ENCODE data around the gene SETD1A.

SETD1A gene

GRCh38 chr16:30953511-30954124 is 3.9 kb upstream of the SETD1A start:
- DNase-seq (ENCODE audit: low spot score): peak; percentile 27

DNA sequence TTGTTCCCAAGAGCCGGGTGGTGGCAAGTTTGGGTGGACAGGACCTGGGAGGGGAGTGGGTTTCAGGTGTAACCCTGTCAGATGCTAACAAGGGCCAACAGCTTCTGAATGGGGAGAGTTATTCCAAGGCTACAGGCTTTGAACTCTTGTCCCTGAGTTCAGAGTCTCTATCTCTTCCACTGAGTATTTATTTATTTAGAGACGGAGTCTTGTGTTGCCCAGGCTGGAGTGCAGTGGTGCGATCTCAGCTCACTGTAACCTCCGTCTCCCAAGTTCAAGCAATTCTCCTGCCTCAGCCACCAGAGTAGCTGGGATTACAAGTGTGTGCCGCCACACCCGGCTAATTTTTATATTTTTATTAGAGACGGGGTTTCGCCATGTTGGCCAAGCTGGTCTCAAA is 2.6 kb upstream of the SETD1A start:
- no peak for DNase-seq (ENCODE audit: low spot score)

- DNase-seq (ENCODE audit: low spot score): peak; percentile 90
Observed at GRCh38 chr16:30956601-30957455, 726 bp upstream of the SETD1A start.

DNA sequence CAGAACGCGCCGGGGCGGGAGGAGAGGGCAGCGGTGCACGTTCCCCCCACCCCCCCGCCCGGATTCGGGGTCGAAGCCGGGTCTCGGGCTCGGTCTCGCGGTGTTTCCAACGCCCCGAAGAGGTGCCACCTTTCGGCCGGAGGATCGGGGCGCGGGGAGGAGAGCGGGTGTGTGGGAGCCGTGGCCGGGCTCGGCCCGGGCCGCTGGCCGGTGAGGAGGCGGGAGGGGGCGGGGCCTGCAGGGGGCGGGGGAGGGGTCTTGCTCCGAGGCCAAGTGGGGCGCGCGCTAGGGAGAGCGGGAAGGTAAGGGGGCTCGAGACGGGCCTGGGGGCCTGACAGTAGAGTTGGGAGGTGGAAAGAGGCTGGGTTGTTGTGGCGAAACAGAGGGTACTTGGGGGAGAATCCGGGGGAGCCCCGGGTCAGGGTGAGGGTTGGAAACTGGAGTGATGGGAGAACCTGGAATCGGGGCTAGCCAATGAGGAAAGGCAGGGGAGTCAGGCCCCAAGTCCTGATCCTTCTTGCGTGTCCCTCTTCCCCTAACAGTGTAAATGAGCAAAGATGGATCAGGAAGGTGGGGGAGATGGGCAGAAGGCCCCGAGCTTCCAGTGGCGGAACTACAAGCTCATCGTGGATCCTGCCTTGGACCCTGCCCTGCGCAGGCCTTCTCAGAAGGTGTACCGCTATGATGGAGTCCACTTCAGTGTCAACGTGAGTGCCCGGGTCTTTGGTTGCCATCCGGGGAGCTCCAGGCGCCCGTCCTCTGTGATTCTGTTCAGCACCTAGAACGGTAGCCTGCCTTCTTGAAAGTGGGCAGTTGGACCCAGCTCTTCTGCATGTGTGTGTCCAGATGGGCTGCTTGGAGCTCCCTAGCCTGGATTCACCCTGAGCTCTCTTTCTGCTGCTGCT is 873 bp downstream of the SETD1A start:
- DNase-seq (ENCODE audit: low spot score): peak; percentile 57

- no peak for DNase-seq (ENCODE audit: low spot score)
Observed at GRCh38 chr16:30961384-30961783, 3.8 kb downstream of the SETD1A start.

DNA sequence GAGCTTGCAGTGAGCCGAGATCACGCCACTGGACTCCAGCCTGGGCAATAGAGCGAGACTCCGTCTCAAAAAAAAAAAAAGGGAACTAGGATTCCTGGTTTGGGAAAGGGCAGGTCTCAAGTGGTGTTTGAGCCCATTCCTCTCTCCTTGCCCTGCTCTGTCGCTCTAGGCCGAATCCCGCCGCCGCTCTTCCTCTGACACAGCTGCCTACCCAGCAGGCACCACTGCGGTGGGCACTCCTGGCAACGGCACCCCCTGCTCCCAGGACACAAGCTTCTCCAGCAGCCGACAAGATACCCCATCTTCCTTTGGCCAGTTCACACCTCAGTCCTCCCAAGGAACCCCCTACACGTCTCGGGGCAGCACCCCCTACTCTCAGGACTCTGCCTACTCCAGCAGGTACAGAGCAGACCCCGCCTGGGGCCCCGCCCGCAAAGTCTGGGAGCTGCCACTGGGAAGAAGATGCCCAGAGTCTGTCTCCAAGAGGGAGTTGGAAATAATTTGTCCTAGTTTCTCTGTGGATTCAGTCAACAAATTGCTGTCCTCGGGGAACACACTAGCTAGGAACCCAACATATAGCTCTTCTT is 6.5 kb downstream of the SETD1A start:
- DNase-seq (ENCODE audit: low spot score): no peak

- DNase-seq (ENCODE audit: low spot score): no peak
Observed at GRCh38 chr16:30964574-30965226, 7.1 kb downstream of the SETD1A start.

DNA sequence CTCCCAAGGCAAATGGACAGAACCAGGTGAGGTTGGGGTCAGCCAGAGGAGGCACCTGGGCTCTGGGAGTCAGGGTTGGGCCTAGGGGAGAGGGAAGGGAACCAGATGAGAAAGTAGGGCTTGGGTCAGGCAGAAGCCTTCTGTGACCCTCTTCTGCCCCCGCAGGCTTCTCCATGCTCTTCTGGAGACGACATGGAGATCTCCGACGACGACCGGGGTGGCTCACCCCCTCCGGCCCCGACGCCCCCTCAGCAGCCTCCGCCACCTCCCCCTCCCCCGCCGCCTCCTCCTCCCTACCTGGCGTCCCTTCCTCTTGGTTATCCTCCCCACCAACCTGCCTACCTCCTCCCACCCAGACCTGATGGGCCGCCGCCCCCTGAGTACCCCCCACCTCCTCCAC is 7.9 kb downstream of the SETD1A start:
- DNase-seq (ENCODE audit: low spot score): no peak

DNA sequence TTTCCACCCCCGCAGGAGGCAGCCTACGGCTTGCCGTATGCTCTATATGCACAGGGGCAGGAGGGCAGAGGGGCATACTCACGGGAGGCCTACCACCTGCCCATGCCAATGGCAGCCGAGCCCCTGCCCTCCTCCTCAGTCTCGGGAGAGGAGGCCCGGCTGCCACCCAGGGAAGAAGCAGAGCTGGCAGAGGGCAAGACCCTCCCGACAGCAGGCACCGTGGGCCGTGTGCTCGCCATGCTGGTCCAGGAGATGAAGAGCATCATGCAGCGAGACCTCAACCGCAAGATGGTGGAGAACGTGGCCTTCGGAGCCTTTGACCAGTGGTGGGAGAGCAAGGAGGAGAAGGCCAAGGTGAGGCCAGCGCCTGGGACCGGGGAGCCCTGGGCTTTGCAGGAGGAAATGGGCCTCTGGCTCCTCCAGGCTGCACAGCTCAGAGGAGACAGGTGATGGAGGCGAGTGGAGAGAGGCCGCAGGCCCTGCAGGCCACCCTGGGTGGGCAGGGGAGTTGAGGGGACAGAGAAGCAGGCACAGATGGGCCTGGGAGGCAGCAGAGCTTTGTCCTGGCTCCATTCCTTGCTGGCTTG is 8.6 kb downstream of the SETD1A start:
- no peak for DNase-seq (ENCODE audit: low spot score)

DNA sequence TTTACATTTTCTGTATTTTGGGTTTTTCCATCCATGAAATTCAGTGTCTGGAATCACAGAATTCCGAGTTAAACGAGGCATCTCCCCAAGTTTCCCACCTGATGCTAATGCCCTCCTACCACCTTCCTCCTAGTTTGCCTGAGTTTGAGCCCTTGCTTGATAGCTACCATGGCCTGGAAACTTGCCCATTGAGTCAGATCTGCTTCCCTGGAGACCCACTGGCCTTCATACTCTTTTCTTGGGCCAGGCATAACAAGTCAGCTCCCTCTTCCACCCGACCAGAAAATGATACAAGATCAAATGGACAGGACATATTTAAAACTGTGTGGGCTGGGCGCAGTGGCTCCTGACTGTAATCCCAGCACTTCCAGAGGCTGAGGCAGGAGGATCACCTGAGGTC is 10.2 kb downstream of the SETD1A start:
- DNase-seq (ENCODE audit: low spot score): no peak

DNA sequence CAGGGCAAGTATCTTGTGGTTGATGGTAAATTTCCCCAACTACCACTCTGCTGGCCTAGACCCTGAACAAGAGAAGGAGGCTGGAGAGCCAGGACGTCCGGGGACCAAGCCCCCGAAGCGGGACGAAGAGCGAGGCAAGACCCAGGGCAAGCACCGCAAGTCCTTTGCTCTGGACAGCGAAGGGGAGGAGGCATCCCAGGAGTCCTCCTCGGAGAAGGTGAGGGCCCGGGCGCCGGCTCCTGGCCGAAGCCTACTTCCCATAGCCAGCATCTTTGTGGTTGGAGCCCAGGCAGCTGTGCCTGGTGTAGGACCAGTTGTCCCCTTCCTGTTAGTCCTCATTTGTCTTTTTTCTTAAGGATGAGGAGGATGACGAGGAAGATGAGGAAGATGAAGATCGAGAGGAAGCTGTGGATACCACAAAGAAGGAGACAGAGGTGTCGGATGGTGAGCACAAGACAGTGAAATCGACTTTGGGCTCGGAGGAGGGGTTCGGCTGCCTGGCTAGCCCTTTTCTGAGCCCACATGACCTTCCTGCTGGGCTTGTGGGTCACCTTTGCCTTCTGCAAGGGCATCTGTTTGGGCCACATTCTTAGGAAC is 11.8 kb downstream of the SETD1A start:
- DNase-seq (ENCODE audit: low spot score): no peak

- no peak for DNase-seq (ENCODE audit: low spot score)
Observed at GRCh38 chr16:30971298-30971697, 13.7 kb downstream of the SETD1A start.

DNA sequence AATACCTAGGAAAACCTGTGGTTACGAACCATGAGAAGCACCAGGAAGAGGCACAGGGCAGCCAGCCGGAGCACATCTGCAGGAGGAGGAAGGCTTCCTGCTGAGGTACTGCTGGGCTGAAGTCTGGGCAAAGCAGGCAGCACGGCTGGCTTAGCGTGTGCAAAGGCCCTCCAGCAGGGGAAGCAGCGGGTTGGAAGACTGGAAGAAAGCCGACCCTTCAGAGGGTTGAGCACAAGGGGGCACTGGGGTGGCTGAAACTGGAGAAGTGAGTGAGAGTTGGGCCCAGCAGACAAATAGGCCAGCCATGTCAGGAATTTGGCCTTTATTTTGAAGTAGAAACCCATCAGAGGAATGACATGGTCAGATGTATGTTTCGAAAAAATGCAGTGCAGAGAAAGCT is 15.3 kb downstream of the SETD1A start:
- no peak for DNase-seq (ENCODE audit: low spot score)

- no peak for DNase-seq (ENCODE audit: low spot score)
Observed at GRCh38 chr16:30974348-30974747, 16.8 kb downstream of the SETD1A start.

DNA sequence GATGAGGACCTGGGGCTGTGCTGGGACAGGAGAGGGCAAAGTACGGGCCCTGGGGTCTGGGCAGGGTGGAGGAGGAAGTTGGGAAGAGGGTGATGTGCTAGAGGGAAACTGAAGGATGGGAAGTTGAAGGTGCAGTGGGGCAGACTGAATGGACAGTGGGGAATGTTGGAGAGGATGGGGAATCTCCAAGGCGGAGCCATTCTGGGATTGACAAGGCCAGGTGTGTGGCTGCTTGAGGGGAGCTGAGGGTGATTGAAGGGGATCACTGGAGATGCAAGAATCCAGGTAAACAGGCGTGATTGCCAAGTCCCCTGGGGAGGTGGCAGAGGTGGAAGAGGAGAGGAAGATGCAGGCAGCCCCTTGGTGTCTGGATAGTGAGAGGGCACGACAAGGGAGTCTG is 18.9 kb downstream of the SETD1A start:
- DNase-seq (ENCODE audit: low spot score): no peak

- DNase-seq (ENCODE audit: low spot score): no peak
Observed at GRCh38 chr16:30977502-30977901, 19.9 kb downstream of the SETD1A start.

DNA sequence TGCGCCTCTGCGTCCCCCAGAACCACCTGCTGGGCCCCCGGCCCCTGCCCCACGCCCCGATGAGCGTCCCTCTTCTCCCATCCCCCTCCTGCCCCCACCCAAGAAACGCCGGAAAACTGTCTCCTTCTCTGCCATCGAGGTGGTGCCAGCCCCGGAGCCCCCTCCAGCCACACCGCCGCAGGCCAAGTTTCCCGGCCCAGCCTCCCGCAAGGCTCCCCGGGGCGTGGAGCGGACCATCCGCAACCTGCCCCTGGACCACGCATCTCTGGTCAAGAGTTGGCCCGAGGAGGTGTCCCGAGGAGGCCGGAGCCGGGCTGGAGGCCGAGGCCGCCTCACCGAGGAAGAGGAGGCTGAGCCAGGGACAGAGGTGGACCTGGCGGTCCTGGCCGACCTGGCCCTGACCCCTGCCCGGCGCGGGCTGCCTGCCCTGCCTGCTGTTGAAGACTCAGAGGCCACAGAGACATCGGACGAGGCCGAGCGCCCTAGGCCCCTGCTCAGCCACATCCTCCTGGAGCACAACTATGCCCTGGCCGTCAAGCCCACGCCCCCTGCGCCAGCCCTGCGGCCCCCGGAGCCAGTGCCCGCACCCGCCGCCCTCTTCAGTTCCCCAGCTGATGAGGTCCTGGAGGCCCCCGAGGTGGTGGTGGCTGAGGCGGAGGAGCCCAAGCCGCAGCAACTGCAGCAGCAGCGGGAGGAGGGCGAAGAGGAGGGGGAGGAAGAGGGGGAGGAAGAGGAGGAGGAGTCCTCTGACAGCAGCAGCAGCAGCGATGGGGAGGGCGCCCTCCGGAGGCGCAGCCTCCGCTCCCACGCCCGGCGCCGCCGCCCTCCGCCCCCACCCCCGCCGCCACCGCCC is 21.8 kb downstream of the SETD1A start:
- DNase-seq (ENCODE audit: low spot score): no peak

- no peak for DNase-seq (ENCODE audit: low spot score)
Observed at GRCh38 chr16:30980023-30980371, 22.4 kb downstream of the SETD1A start.

- no peak for DNase-seq (ENCODE audit: low spot score)
Observed at GRCh38 chr16:30980434-30980833, 22.9 kb downstream of the SETD1A start.

GRCh38 chr16:30980959-30981358 is 23.4 kb downstream of the SETD1A start:
- DNase-seq (ENCODE audit: low spot score): no peak
